HG02642 (cell line): Measurements from ENCODE around the gene TBC1D22A.
"Not testable (repeated sequence)": the region's sequence is repeated elsewhere in the genome, so short reads cannot be mapped to it uniquely, and the experiment has no call there.

ENCODE experiments used
- ATAC-seq: cut with Tn5 transposase; IDR thresholded peaks from one replicate; pipeline ENCODE4 v1.9.1; 2021; ENCODE audit warnings: mild to moderate bottlenecking; ENCODE audit not compliant: unreplicated experiment, poor library complexity

Gene TBC1D22A

GRCh38 chr22:47047321-47048122, 285.1 kb downstream of the TBC1D22A start:
- no peak for ATAC-seq

GRCh38 chr22:47048123-47049077, 285.9 kb downstream of the TBC1D22A start:
- ATAC-seq = no peak

DNA sequence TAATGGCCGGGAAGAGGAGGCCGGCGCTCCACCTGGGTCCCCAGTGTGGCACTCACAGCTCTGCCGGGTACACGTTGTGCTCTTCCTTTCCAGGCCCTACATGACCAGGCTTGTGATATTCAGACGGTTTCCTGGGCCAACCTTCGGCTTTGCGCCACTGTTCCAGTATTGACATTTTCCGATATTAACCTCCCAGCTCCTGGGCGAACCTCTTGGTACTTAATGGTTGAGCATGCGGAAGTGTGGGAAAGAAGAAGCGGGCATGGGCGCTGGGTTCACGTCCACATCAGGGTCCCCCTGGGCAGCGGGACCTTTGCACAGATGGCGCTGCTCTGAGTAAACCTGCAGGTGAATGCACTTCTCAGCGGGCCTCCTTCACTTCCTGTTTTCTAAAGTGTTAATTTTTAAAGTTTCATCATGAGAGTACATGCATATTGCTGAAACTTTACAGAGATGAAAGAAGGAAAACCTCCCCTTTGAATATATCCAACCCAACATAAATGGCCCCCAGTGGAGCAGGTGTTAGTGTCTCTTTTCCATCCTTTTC, 286.7 kb downstream of the TBC1D22A start:
- no peak for ATAC-seq

DNA sequence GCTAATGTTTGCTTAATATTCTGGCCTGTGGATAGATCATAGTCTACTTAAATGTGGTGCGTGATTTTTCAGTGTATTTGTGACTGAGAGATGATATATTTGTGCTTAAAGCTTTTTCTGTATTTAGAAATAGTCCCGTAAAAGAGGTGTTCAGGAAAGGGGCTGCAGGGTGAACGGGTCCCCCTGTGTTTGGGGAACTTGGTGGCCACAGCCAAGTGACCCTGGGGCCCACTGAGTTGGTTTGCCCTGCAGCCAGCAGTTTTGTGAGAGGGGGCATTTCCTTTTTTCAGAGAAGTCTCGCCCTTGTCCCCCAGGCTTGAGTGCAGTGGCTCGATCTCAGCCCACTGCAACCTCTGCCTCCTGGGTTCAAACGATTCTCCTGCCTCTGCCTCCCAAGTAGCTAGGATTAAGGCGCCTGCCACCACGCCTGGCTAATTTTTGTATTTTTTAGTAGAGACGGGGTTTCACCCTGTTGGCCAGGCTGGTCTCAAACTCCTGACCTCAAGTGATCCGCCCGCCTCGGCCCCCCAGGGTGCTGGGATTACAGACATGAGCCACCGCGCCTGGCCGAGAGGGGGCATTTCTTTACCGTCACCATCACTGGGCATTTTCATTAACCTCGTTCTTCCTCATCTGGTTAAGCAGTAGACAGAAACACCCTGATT, 287.4 kb downstream of the TBC1D22A start:
- not testable (repeated sequence) for ATAC-seq

GRCh38 chr22:47050401-47051051, 288.1 kb downstream of the TBC1D22A start:
- ATAC-seq = no peak

GRCh38 chr22:47051441-47052071, 289.1 kb downstream of the TBC1D22A start:
- no peak for ATAC-seq

DNA sequence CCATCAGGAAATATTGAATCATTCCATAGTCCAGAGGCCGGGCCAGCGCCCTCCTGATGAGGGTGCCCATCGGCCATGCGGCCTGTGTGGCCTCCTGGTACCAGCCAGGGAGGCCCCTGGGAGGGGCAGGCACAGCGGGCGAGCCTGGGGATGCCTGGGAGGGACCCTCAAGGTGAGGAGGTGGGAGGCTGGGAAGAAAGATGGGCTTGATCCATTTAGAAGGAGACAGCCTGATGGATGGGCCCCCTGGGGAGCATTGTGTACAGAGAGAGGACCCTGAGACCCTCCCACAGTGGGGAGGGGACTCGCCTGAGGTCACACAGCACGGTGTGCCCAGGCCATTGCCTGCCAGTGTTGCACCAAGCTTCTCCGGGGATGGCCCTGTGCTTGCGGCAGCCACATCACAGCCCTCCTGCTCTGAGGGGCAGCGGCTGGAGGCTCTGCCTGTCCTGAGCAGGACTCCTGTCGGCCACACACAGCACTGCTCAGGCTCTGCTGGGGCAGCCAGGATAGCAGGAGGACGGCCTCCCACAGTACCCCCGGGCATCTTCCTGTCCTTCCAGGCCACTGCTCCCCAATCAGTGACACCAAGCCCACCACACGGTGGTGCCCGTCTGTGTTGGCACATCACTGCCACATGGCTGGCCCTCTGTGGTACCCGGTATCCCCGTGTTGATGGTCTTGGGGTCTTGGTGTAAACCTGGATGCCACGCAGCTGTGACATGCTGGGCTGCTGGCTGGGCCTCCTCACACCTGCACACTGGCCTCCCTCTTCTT, 290.0 kb downstream of the TBC1D22A start:
- ATAC-seq = no peak

DNA sequence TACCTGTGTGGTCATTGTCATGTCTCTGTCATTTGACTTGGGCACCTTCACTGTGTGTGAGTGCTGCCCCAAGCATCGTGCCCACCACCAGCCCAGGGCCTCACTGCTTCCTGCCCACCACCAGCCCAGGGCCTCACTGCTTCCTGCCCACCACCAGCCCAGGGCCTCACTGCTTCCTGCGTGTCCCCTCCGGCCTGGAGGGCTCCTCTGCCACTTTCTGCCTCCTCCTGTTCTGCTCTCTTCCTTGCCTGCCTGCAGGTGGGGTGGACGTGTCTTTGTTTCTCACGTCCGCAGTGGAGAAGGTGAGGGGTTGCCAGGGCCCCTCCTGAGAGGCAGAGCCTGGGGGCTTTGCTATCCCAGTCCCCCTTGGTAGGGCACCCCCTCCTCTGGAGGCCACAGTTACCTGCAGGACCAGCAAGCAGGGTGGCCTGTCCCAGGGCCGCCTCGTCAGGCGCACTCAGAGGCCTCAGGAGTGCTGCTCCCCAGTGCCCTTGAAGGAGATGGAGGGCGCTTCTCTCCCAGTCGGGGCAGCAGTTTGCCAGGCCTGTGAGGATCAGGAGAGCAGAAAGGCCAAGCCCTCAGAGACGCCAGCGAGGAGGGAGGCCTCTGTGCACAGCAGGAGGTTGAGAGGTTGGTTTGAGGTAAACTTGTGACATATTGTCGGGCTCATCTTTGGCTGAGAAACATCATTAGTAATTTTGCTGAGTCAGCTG, 290.7 kb downstream of the TBC1D22A start:
- no peak for ATAC-seq

GRCh38 chr22:47053726-47054141, 291.3 kb downstream of the TBC1D22A start:
- no peak for ATAC-seq

DNA sequence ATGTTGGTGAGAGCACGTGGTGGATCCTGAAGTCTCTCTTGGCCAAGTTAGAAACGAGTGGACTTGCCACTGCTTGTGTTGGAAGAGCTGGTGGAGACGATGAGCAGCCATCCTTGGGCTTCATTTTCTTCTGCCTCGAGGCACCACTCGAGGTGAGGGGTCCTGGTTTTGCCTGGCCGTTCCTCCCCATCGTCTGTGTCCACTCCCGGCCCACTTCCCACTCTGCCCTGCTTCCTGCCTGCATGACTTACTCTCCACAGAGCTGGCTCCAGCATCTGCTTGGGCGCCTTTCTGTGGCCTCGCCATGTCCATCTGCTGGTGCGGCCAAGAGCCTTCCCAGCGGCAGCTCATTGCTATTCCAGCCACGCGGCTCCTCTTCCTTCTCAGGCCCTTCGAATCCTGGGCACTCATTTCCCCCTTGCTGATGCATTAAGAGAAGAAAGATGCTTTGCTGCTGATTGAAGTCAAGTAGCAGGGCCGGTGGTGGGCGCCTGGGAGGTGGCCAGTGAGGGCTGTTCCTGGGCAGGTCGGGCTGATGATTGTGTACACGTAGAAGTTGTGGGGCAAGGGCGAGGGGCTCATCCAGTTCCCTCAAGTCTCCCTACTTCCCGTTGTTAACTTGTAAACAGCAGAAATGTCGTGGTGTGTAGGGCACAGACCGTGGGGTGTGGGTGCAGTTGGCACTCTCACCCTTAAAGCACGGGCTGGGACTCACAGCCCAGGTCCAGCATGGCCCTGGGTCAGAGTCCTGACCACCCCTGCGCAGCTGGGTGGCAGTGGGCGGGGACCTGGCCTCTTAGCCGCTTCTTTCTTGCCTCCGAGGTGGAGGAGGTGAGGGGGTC, 292.0 kb downstream of the TBC1D22A start:
- ATAC-seq = no peak

GRCh38 chr22:47055073-47055355, 292.6 kb downstream of the TBC1D22A start:
- ATAC-seq = no peak

DNA sequence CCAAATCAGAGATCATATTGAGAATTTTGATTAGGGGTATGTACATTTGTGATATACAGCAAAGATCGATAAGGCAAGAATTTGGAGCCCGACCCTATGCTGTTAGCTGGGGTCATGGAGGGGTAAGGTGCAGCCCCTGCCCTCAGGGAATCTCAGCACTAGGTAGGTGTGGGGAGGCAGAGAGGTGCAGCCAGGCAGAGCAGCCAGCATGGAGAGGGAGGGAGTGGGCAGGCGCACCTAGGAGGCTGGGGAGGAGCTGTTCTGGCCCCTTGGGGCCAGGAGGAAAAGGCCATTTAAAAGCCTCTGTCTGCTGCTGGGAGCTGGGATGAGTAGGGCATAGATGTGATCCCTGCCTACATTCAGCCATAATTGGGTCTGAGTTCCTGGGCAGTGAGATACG, 293.0 kb downstream of the TBC1D22A start:
- ATAC-seq = no peak

DNA sequence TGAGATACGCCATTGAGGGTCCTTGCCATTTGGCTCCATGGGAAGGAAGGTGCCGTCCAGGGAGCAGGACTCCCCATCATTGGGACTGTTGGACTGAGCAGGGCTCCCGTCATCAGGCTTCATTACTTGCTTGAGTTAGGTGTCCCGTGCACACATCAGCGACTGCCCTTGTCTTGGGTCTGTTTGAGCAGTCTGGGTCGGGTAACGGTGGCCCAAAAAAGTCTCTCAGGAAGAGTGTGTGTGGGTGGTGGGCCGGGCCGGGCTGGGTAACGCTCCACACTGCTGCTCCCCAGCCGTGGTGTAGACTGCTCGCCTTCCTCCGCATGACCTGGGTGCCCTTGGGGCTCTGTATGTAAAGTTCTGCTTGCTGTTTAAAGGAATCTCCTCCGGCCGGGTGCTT, 293.5 kb downstream of the TBC1D22A start:
- no peak for ATAC-seq

GRCh38 chr22:47056361-47056760, 293.9 kb downstream of the TBC1D22A start:
- ATAC-seq = no peak

GRCh38 chr22:47056776-47057470, 294.5 kb downstream of the TBC1D22A start:
- no peak for ATAC-seq

DNA sequence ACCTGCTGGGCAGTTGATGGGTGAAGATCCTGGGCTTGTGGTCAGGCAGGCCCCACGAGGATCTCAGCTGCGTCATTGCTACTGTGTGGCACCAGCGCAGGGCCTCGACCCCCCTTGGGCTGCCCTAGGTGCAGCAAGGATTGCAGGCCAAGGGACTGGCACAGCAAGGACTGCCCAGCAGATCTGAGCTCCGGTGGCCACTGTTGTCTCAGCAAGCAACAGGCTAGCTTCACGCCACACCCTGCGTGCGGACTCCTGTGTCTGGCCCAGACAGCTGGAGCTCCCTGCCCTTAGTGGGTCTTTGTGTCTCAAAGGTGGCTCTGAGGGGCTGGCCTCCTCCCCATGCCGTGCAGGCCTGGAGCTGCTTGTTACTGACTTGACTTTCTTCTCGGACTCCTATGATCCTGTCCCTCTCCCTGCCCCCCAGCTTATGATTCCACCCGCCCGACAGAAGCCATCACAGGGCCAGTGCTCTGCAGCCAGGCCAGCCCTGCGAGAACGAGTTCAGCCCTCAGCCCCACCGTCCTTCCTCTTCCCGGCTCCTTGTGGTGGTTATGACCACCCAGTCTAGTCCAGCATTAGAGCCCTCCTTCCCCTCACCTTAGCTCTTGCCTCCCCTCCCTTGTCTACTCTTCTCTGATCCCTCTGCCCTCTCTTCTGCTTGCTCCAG, 295.6 kb downstream of the TBC1D22A start:
- ATAC-seq = no peak
